ENCODE measurements around the gene CHRD.
"Not testable (repeated sequence)": the region's sequence is repeated elsewhere in the genome, so short reads cannot be mapped to it uniquely, and the experiment has no call there.

Gene CHRD

GRCh38 chr3:184414418-184415202 is 34.8 kb downstream of the CHRD start:
- no peak for DNase-seq (ENCODE audit: low read depth in 2 of 2)

GRCh38 chr3:184415203-184415490 is 35.3 kb downstream of the CHRD start:
- no peak for DNase-seq (ENCODE audit: low read depth in 2 of 2)

- peak; percentile 49 to 60 for DNase-seq (ENCODE audit: low read depth in 2 of 2)
These were observed 37.9 kb downstream of the CHRD start for GRCh38 chr3:184417619-184418327.

DNA sequence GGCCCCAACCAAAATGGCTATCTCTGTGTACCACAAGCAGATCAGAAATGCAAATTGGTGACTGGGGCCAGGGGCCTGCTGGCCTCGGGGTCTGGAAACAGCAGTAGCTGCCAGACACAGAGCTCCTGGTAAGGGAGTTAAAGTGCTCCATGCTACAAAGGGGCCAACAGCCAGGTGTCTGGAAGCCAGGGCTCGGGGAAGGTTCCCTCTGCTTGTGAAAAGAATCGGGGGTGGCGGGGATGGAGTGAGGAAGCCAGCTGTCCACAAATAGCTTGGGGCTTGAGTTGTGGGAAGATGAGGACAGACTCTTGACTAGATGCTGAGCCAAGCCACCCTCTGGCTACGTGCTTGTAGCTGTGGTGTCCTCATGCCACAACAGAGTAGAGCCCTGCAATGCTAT is 39.3 kb downstream of the CHRD start:
- no peak for DNase-seq (ENCODE audit: low read depth in 2 of 2)

DNA sequence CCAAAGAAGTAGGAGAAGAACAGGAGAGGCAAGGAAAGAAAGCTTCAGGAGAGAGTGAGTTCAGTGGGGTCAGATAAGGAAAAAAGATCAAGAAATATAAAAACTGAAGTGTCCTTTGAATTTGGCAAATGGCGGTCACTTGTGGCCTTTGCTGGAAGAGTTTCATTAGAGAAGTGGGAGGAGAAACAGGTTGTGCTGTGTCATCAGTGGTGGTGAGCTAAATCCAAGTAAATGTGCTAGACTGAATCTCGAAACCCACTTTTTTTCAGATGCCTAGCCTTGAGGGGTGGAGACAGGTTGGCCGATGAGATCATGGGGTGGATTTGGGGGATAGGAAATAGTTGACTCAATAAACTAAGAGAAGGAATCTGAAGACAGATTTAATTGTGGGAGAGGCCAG is 43.7 kb downstream of the CHRD start:
- no peak for DNase-seq (ENCODE audit: low read depth in 2 of 2)

DNA sequence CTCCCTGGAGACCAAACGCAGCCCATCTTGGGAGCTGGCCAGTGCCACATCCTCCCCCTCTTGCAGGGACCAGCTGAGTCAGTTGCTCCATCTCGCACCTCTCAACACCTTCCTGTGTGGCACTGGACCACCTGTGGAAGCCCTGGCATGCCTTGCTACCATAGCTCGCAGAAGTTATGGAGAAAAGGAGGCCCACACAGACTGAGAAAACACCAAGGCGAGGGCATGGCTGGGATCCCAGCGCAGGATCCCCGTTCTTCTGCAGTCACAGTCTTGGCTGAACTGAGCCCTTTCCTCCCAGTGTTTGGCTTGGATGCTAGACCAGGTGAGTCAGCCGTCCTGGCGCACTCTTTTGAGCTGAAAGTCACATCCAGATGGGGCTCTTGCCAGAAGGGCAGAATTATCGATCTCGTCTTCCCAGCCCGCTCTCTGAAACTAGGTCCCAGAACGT is 46.9 kb downstream of the CHRD start:
- DNase-seq (ENCODE audit: low read depth in 2 of 2) = no peak

GRCh38 chr3:184428561-184429175 is 48.8 kb downstream of the CHRD start:
- no peak for DNase-seq (ENCODE audit: low read depth in 2 of 2)

GRCh38 chr3:184429786-184430185 is 49.9 kb downstream of the CHRD start:
- no peak for DNase-seq (ENCODE audit: low read depth in 2 of 2)

DNA sequence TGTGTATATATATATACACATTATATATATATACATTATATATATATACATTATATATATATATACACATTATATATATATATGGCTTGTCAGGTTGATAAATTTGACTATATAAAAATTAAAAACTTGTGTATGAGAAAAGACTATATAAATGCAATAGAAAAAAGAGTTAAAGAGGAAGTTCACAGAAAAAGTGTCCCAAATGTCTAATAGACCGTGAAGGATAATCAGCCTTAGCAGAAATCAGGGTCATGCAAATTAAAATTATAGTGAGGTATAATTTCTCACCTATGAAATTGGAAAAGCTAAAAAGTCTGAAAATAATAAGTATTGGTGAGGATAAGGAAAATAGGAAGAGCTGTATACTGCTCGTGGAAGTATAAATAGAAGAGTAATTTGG is 51.1 kb downstream of the CHRD start:
- DNase-seq (ENCODE audit: low read depth in 2 of 2) = no peak

DNA sequence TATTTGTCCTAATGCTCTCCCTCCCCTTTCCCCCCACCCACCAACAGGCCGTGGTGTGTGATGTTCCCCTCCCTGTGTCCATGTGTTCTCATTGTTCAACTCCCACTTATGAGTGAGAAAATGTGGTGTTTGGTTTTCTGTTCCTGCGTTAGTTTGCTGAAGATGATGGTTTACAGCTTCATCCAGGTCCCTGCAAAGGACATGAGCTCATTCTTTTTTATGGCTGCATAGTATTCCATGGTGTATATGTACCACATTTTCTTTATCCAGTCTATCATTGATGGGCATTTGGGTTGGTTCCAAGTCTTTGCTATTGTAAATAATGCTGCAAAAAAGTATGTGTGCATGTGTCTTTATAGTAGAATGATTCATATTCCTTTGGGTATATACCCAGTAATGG is 53.3 kb downstream of the CHRD start:
- DNase-seq (ENCODE audit: low read depth in 2 of 2) = not testable (repeated sequence)

GRCh38 chr3:184439096-184439495 is 59.2 kb downstream of the CHRD start:
- no peak for DNase-seq (ENCODE audit: low read depth in 2 of 2)
